K562 (cell line): ENCODE measurements around the gene IL17RB. TPM values are rescaled to one million over a fixed set of nuclear protein-coding genes. Genes with fewer than 3 reads are reported as not detected.

ENCODE experiments used
- ATAC-seq: fragments of 200-7000 bp; cut with Tn5 transposase; 3 replicates; pipeline ENCODE4 v1.9.1; 2020; ENCODE audit warnings: moderate library complexity
- BruUV-seq: library from RNA; stranded (reverse); fragments of 400-500 nt; replicated peaks from 2 replicates; lab custom pipeline; 2021; lab: Mats Ljungman, UMichigan
- CTCF ChIA-PET: fragments of 300-600 bp; formaldehyde crosslinking; extraction: SDS; loops from one replicate; lab custom pipeline; 2021; ENCODE audit warnings: low intra/inter-chr PET ratio; lab: Yijun Ruan, JAX
- POLR2A ChIA-PET: fragments of 300-600, 350-650 bp; sonication (Branson Sonifier 250); formaldehyde crosslinking; extraction: SDS; loops from one replicate; lab custom pipeline; 2021; ENCODE audit warnings: antibody characterized with exemption, inconsistent platforms; lab: Yijun Ruan, JAX
- DNase-seq, 4 experiments: peaks; one replicate each; pipeline versions ENCODE4 v3.0.0 to v3.0.0-alpha.2; 2011 to 2018; ENCODE audit warnings: low spot score in 3 of 4, mixed read lengths in 3 of 4; ENCODE audit errors: extremely low read depth in 1 of 4
- FAIRE-seq: peaks from 2 replicates; lab custom pipeline; 2011; peaks lifted over from hg19 to GRCh38; lab: Jason Lieb, UNC
- H2AFZ ChIP-seq: 2 replicates; pipeline ENCODE4 v1.6.0; 2011; ENCODE audit warnings: low read depth, low read length, control low read depth, inconsistent platforms
- H3K27ac ChIP-seq: fragments of 200-600 bp; 3 replicates; pipeline ENCODE4 v1.8.0; 2011; ENCODE audit warnings: low read depth, mild to moderate bottlenecking, control low read depth, inconsistent platforms, low read length, moderate library complexity, mixed read lengths; ENCODE audit errors: extremely low read depth
- H3K27me3 ChIP-seq, 2 experiments: fragments of 300-600 bp in 1 of 2; 2 replicates in 1 of 2; 3 replicates in 1 of 2; pipeline versions ENCODE4 v1.6.0 to v1.8.0; 2011; ENCODE audit warnings: inconsistent platforms in 2 of 2, low read length in 2 of 2, mild to moderate bottlenecking in 1 of 2, mixed read lengths in 1 of 2, moderate library complexity in 1 of 2; ENCODE audit not compliant: control insufficient read depth in 2 of 2, insufficient read depth in 2 of 2
- H3K36me3 ChIP-seq: fragments of 300-600 bp; 3 replicates; pipeline ENCODE4 v1.8.0; 2011; ENCODE audit warnings: mild to moderate bottlenecking, low read length, inconsistent platforms; ENCODE audit not compliant: control insufficient read depth, insufficient read depth
- H3K4me1 ChIP-seq, 2 experiments: fragments of 200-600 bp in 1 of 2; replicated peaks in 1 of 2; 2 replicates in 1 of 2; 3 replicates in 1 of 2; pipeline versions ENCODE4 v1.5.1 to v1.8.0; 2011; ENCODE audit warnings: inconsistent platforms in 2 of 2, low read length in 2 of 2, mild to moderate bottlenecking in 1 of 2, mixed read lengths in 1 of 2, moderate library complexity in 1 of 2; ENCODE audit not compliant: control insufficient read depth in 2 of 2, insufficient read depth in 2 of 2
- H3K4me2 ChIP-seq: 2 replicates; pipeline ENCODE4 v1.6.1; 2011; ENCODE audit warnings: low read length, control low read depth, inconsistent platforms, mixed read lengths; ENCODE audit not compliant: insufficient read depth
- H3K4me3 ChIP-seq: fragments of 200-600 bp; sonication (generic), shearing (Covaris generic); 2 replicates; pipeline ENCODE4 v1.5.1; 2016; ENCODE audit warnings: control low read depth, inconsistent platforms
- H3K79me2 ChIP-seq: fragments of 200-600 bp; 3 replicates; pipeline ENCODE4 v1.8.0; 2011; ENCODE audit warnings: low read length, inconsistent platforms; ENCODE audit not compliant: control insufficient read depth, insufficient read depth
- H3K9ac ChIP-seq, 2 experiments: 2 replicates each; pipeline versions ENCODE4 v1.6.0 to v1.6.1; 2011; ENCODE audit warnings: low read depth in 2 of 2, low read length in 2 of 2, control low read depth in 1 of 2, inconsistent platforms in 1 of 2, mild to moderate bottlenecking in 1 of 2, mixed read lengths in 1 of 2; ENCODE audit not compliant: insufficient read depth in 1 of 2
- H3K9me1 ChIP-seq: one replicate; pipeline ENCODE4 v1.6.0; 2011; ENCODE audit warnings: inconsistent platforms, mild to moderate bottlenecking, low read length, moderate library complexity; ENCODE audit not compliant: control insufficient read depth, insufficient read depth
- H3K9me3 ChIP-seq: replicated peaks from 2 replicates; pipeline ENCODE4 v1.5.1; 2011; ENCODE audit warnings: low read depth, low read length, inconsistent platforms; ENCODE audit not compliant: control insufficient read depth, insufficient read depth
- H4K20me1 ChIP-seq: replicated peaks from 2 replicates; pipeline ENCODE4 v1.6.1; 2011; ENCODE audit warnings: low read length, inconsistent platforms, mixed read lengths; ENCODE audit not compliant: control insufficient read depth, insufficient read depth
- CREBBP ChIP-seq: IDR thresholded peaks from one replicate; pipeline ENCODE4 v1.6.1; 2012; ENCODE audit warnings: low read depth, mild to moderate bottlenecking, control low read depth, inconsistent platforms, low read length
- HIVEP1 ChIP-seq: fragments of 250-450 bp; sonication (Bioruptor Pico); IDR thresholded peaks from 2 replicates; pipeline ENCODE4 v1.4.0; 2020; ENCODE audit warnings: mild to moderate bottlenecking
- MTA2 ChIP-seq: fragments of 450-650 bp; IDR thresholded peaks from 2 replicates; pipeline ENCODE4 v1.6.1; 2016; ENCODE audit warnings: low read depth
- RBFOX2 ChIP-seq: fragments of 200-400 bp; formaldehyde crosslinking; IDR thresholded peaks from 2 replicates; pipeline ENCODE4 v1.6.1; 2017; ENCODE audit warnings: low read depth, mild to moderate bottlenecking, low read length, moderate library complexity
- ZKSCAN1 ChIP-seq: fragments of 150-350 bp; IDR thresholded peaks from 2 replicates; pipeline ENCODE4 v1.6.1; 2016; ENCODE audit warnings: low read depth, low read length
- WGBS: fragments of 100-300 bp; shearing (Covaris generic); methylation state at CpG from one replicate; pipeline ENCODE4 v1.1.6; 2016; ENCODE audit warnings: low coverage, mixed read lengths; ENCODE audit not compliant: insufficient coverage; ENCODE audit errors: missing lambda C conversion rate; 5-methylcytosine and 5-hydroxymethylcytosine counted together
- in situ Hi-C: fragments of 300-500 bp; cut with MboI; formaldehyde crosslinking; loops from 4 replicates; pipeline ENCODE4 v1.15.0; 2018; ENCODE audit warnings: inconsistent platforms, mixed read lengths
- intact Hi-C: fragments of 100-400 bp; cut with micrococcal nuclease; formaldehyde crosslinking; loops from 2 replicates; pipeline ENCODE4 v1.14.2; 2022
- polyA plus RNA-seq, 8 experiments: library from polyadenylated mRNA; depleted of rRNA in 4 of 8; stranded (reverse) in 5 of 8; unstranded in 3 of 8; fragments of >200 nt; fragmentation: Nextera tagmentation in 2 of 8; fragmentation: Illumina TruSeq in 1 of 8; extraction: Ambion mirVana in 2 of 8; extraction: Trizol in 1 of 8; gene quantifications; 2 replicates each; pipeline versions ENCODE4 v1.2.1 to v1.2.3, GENCODE V29; 2011 to 2014; ENCODE audit warnings: inconsistent platforms in 1 of 8, missing spikeins in 1 of 8
- total RNA-seq, 7 experiments: library from RNA; depleted of rRNA in 6 of 7; stranded (reverse); fragments of >200 nt in 6 of 7; fragmentation: Illumina TruSeq in 2 of 7; extraction: Trizol in 2 of 7; gene quantifications; 2 replicates each; pipeline versions ENCODE4 v1.2.1 to v1.2.3, GENCODE V29; 2011 to 2021; ENCODE audit warnings: low replicate concordance in 1 of 7
- TF ChIP-seq, protein P1 (sequence below), 2 experiments: IDR thresholded peaks in 1 of 2; conservative IDR thresholded peaks in 1 of 2; 2 replicates each; pipeline ENCODE4 v1.6.1; 2016; ENCODE audit warnings: low read depth in 2 of 2, mild to moderate bottlenecking in 1 of 2, missing compliant biosample characterization in 1 of 2, missing genetic modification characterization in 1 of 2, moderate library complexity in 1 of 2

Gene IL17RB
- total and polyA plus RNA-seq, 9 of the 15 experiments (the other 6 are each of a cell fraction or from before 2014, with no cell fraction given), result 1.1 to 4.1 (median 1.7) TPM

DNA sequence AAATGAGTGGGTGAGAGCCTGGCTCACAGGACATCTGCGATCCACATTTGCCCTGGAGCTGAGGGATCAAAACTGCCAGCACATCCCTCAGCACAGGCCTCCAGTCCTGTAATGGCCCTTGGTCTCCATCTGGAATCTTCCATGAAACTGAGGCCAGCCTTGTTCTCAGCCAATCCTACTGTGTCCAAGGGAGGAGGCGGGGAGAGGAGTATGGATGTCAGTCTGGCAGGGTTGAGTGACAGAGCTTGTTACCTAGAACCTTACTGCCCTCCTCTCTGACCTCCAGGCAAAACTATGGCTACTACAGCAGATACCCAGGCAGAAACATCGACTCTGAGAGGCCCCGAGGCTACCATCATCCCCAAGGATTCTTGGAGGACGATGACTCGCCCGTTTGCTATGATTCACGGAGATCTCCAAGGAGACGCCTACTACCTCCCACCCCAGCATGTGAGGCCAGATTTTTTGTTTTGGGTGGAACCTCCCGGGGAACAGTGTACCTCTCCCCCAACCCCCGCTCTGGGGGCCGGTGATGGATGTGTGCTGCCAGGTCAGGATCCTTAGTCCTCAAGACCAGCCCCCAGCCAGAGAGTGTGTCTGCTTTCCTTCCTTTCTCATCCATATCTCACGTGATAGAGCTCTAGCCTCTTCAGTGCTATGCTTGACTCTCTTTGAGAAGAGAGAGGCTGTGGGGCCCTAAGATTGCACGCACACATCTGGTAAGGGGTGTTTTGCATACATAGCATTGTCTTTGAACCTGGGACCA lies 41.5 kb upstream of the IL17RB start:
- Histone ChIP-seq H3K9ac (no peak overlapping the region), H3K36me3 (no peaks in the 10 kb centered on the region), H3K27ac (no peak overlapping the region), H3K4me1 (no peaks in the 10 kb centered on the region), H2AFZ (no peak overlapping the region), H3K4me3 (no peak overlapping the region), H3K79me2 (no peaks in the 10 kb centered on the region), H3K9me1 (no peaks in the 10 kb centered on the region), H3K9me3 (no peaks in the 10 kb centered on the region), H4K20me1 (no peaks in the 10 kb centered on the region; the same call in 1 of the 2 replicates), H3K4me2 (no peak overlapping the region), H3K27me3 (peaks cover 11 to 82% of the 10 kb centered on the region in 2 experiments; a peak in 4 of 5 replicates)
- 3% methylated on average over 10 of the region's 14 CpGs for WGBS
- no peak for ATAC-seq
- no peak for FAIRE-seq
- TF ChIP-seq CREBBP (no peak), RBFOX2 (no peak), MTA2 (no peak), ZKSCAN1 (no peak), HIVEP1 (CRISPR knock-in tag) (no peak)
- TF ChIP-seq, protein P1, sequence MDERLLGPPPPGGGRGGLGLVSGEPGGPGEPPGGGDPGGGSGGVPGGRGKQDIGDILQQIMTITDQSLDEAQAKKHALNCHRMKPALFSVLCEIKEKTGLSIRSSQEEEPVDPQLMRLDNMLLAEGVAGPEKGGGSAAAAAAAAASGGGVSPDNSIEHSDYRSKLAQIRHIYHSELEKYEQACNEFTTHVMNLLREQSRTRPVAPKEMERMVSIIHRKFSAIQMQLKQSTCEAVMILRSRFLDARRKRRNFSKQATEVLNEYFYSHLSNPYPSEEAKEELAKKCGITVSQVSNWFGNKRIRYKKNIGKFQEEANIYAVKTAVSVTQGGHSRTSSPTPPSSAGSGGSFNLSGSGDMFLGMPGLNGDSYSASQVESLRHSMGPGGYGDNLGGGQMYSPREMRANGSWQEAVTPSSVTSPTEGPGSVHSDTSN (CRISPR knock-in tag; IDR thresholded peaks at IDR 0.05; ENCODE audit: low read depth), result no peak
- TF ChIP-seq, protein P1 (tag; conservative IDR thresholded peaks at IDR 0.05; ENCODE audit: low read depth), result no peak
- no TSS peak for BruUV-seq
- in situ Hi-C loops, result no loop called here
- POLR2A ChIA-PET, result interaction anchor here (0.6 kb wide), 1 partner anchor 171 kb away, joined by 3 read pairs; no protein-coding TSS in a partner anchor
- intact Hi-C loops, result no loop called here
- no peak for DNase-seq
- CTCF ChIA-PET, result no interaction called here
